HAP-1 (cell line): ENCODE data around the gene MXRA8.

Experiments used
- DNase-seq, 2 experiments: peaks; one replicate each; pipeline ENCODE4 v3.0.0-alpha.2; 2016 to 2020; ENCODE audit warnings: low spot score in 2 of 2
- H3K27me3 ChIP-seq: fragments of 250-450 bp; sonication (Bioruptor Pico); 2 replicates; pipeline ENCODE4 v1.5.1; 2020; ENCODE audit warnings: low read depth, mild to moderate bottlenecking, moderate library complexity
- H3K36me3 ChIP-seq: fragments of 250-450 bp; sonication (Bioruptor Pico); replicated peaks from 2 replicates; pipeline ENCODE4 v1.5.1; 2020; ENCODE audit warnings: mild to moderate bottlenecking
- H3K4me1 ChIP-seq: fragments of 250-450 bp; sonication (Bioruptor Pico); 2 replicates; pipeline ENCODE4 v1.5.1; 2020; ENCODE audit warnings: mild to moderate bottlenecking
- H3K4me3 ChIP-seq: fragments of 250-450 bp; sonication (Bioruptor Pico); 2 replicates; pipeline ENCODE4 v1.5.1; 2020; ENCODE audit warnings: mild to moderate bottlenecking, moderate library complexity
- H3K9me3 ChIP-seq: fragments of 250-450 bp; sonication (Bioruptor Pico); 2 replicates; pipeline ENCODE4 v1.5.1; 2020; ENCODE audit warnings: mild to moderate bottlenecking, moderate library complexity
- in situ Hi-C: fragments of 300-500 bp; cut with MboI; formaldehyde crosslinking; loops from 3 replicates; pipeline ENCODE4 v1.14.3; 2020; ENCODE audit warnings: low sequenced_read_pairs, inconsistent platforms, mixed read lengths

MXRA8 gene

DNA sequence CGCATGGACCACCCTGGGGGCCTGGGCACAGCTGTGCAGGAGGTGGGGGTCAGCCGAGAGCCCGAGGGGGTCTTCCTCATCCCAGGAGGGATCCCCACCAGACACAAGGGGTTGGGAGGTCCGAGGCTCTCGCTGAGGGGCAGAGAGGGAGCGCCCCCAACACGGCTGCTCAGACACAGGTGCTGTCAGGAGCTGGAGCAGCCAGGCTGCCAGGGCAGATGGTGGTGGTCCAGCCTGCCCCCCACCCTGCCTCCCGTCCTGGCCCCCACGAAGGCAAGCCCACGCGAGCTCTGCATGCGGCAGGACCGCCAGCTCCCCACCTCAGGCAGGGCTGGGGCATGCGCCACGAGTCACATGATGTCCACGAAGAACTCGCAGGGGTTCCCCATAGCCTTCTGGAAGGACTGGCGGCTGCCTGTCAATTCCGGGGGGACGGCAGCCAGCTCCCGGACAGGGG lies 22.5 kb downstream of the MXRA8 start:
- DNase-seq = no peak
- no peaks in the 10 kb centered on the region for H3K27me3 ChIP-seq
- H3K9me3 ChIP-seq = no peaks in the 10 kb centered on the region
- H3K4me1 ChIP-seq = no peaks in the 10 kb centered on the region
- H3K36me3 ChIP-seq = peaks cover 29% of the 10 kb centered on the region
- in situ Hi-C loops = no loop called here
- no peak overlapping the region for H3K4me3 ChIP-seq

DNA sequence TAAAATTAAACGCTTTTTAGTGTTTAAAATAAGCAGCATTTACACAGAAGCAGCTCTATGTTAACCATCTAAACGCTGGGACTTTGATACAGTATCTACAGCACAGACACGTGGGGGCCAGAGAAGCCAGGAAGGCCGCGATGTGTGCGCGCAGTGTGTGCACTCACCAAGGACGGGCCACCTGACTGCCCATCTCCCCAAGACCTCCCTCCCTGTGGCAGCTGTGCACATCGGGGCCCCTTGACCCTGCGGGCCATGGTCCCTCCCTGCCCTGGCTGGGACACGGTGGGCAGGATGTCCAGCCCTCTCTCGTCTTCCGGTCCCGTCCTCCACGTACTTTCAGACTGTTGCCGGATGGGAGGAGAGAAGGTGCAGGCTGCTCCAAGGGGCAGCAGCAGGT lies 23.1 kb downstream of the MXRA8 start:
- peaks cover 28% of the 10 kb centered on the region for H3K36me3 ChIP-seq
- H3K4me3 ChIP-seq = no peak overlapping the region
- in situ Hi-C loops = no loop called here
- H3K9me3 ChIP-seq = no peaks in the 10 kb centered on the region
- H3K27me3 ChIP-seq = no peaks in the 10 kb centered on the region
- no peak for DNase-seq
- H3K4me1 ChIP-seq = no peaks in the 10 kb centered on the region

DNA sequence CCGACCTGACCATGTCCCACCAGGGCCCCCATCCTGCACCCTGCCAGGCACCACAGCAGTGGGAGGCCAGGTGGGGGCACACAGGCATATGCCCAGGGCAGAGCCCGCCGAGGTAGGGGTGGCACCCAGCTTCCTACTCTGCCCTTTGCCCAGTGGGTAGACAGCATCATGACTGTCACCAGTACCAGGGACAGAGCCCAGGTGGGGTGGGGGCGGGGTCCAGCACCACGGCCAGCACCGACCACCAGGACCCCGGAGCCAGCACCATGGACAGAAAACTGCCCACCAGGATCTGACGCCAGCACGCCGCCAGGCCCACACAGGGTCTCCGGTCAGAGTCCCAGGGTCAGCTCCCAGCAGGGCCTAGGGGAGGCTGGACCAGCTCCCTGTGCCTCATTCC lies 23.5 kb downstream of the MXRA8 start:
- no peaks in the 10 kb centered on the region for H3K27me3 ChIP-seq
- peaks cover 26% of the 10 kb centered on the region for H3K36me3 ChIP-seq
- H3K9me3 ChIP-seq = no peaks in the 10 kb centered on the region
- H3K4me1 ChIP-seq = no peaks in the 10 kb centered on the region
- H3K4me3 ChIP-seq = no peak overlapping the region
- no peak for DNase-seq
- in situ Hi-C loops = no loop called here

DNA sequence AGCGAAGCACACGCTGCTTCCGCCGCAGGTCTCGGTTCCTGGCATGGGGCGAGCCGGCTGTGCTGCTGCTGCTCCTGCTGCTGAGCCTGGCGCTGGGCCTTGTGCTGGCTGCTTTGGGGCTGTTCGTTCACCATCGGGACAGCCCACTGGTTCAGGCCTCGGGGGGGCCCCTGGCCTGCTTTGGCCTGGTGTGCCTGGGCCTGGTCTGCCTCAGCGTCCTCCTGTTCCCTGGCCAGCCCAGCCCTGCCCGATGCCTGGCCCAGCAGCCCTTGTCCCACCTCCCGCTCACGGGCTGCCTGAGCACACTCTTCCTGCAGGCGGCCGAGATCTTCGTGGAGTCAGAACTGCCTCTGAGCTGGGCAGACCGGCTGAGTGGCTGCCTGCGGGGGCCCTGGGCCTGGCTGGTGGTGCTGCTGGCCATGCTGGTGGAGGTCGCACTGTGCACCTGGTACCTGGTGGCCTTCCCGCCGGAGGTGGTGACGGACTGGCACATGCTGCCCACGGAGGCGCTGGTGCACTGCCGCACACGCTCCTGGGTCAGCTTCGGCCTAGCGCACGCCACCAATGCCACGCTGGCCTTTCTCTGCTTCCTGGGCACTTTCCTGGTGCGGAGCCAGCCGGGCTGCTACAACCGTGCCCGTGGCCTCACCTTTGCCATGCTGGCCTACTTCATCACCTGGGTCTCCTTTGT lies 24.7 kb downstream of the MXRA8 start:
- Histone ChIP-seq H3K27me3 (no peaks in the 10 kb centered on the region), H3K4me3 (no peak overlapping the region), H3K36me3 (peaks cover 20% of the 10 kb centered on the region), H3K9me3 (no peaks in the 10 kb centered on the region), H3K4me1 (no peaks in the 10 kb centered on the region)
- DNase-seq = no peak
- in situ Hi-C loops = no loop called here

DNA sequence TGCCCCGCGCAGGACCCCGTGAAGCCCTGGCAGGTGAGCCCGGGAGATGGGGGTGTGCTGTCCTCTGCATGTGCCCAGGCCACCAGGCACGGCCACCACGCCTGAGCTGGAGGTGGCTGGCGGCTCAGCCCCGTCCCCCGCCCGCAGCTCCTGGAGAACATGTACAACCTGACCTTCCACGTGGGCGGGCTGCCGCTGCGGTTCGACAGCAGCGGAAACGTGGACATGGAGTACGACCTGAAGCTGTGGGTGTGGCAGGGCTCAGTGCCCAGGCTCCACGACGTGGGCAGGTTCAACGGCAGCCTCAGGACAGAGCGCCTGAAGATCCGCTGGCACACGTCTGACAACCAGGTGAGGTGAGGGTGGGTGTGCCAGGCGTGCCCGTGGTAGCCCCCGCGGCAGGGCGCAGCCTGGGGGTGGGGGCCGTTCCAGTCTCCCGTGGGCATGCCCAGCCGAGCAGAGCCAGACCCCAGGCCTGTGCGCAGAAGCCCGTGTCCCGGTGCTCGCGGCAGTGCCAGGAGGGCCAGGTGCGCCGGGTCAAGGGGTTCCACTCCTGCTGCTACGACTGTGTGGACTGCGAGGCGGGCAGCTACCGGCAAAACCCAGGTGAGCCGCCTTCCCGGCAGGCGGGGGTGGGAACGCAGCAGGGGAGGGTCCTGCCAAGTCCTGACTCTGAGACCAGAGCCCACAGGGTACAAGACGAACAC lies 25.4 kb downstream of the MXRA8 start:
- no peaks in the 10 kb centered on the region for H3K4me1 ChIP-seq
- peaks cover 14% of the 10 kb centered on the region for H3K36me3 ChIP-seq
- no peaks in the 10 kb centered on the region for H3K27me3 ChIP-seq
- DNase-seq = no peak
- H3K4me3 ChIP-seq = no peak overlapping the region
- in situ Hi-C loops = no loop called here
- no peaks in the 10 kb centered on the region for H3K9me3 ChIP-seq

DNA sequence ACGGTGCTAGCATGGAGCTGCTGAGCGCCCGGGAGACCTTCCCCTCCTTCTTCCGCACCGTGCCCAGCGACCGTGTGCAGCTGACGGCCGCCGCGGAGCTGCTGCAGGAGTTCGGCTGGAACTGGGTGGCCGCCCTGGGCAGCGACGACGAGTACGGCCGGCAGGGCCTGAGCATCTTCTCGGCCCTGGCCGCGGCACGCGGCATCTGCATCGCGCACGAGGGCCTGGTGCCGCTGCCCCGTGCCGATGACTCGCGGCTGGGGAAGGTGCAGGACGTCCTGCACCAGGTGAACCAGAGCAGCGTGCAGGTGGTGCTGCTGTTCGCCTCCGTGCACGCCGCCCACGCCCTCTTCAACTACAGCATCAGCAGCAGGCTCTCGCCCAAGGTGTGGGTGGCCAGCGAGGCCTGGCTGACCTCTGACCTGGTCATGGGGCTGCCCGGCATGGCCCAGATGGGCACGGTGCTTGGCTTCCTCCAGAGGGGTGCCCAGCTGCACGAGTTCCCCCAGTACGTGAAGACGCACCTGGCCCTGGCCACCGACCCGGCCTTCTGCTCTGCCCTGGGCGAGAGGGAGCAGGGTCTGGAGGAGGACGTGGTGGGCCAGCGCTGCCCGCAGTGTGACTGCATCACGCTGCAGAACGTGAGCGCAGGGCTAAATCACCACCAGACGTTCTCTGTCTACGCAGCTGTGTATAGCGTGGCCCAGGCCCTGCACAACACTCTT lies 26.2 kb downstream of the MXRA8 start:
- Histone ChIP-seq H3K9me3 (no peaks in the 10 kb centered on the region), H3K4me1 (no peaks in the 10 kb centered on the region), H3K27me3 (no peaks in the 10 kb centered on the region), H3K36me3 (peaks cover 11% of the 10 kb centered on the region), H3K4me3 (no peak overlapping the region)
- no peak for DNase-seq
- in situ Hi-C loops = no loop called here

DNA sequence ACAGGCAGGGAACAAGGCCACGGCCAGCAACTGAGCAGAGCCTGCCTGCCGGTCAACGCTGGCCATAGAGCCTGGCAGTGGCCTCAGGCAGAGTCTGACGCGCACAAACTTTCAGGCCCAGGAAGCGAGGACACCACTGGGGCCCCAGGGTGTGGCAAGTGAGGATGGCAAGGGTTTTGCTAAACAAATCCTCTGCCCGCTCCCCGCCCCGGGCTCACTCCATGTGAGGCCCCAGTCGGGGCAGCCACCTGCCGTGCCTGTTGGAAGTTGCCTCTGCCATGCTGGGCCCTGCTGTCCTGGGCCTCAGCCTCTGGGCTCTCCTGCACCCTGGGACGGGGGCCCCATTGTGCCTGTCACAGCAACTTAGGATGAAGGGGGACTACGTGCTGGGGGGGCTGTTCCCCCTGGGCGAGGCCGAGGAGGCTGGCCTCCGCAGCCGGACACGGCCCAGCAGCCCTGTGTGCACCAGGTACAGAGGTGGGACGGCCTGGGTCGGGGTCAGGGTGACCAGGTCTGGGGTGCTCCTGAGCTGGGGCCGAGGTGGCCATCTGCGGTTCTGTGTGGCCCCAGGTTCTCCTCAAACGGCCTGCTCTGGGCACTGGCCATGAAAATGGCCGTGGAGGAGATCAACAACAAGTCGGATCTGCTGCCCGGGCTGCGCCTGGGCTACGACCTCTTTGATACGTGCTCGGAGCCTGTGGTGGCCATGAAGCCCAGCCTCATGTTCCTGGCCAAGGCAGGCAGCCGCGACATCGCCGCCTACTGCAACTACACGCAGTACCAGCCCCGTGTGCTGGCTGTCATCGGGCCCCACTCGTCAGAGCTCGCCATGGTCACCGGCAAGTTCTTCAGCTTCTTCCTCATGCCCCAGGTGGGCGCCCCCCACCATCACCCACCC lies 27.0 kb downstream of the MXRA8 start, which contains the start of gene TAS1R3:
TAS1R3 (plus strand) TSS at position 213 of the 898 bp plus-strand sequence; CDS start at position 279, 66 bp downstream.
- Histone ChIP-seq H3K9me3 (no peaks in the 10 kb centered on the region), H3K36me3 (peaks cover 2% of the 10 kb centered on the region; the same call in 1 of the 2 replicates), H3K27me3 (no peaks in the 10 kb centered on the region), H3K4me3 (no peak within 1 kb of the TSS), H3K4me1 (no peaks in the 10 kb centered on the region)
- in situ Hi-C loops = no loop called here
- no peak for DNase-seq

DNA sequence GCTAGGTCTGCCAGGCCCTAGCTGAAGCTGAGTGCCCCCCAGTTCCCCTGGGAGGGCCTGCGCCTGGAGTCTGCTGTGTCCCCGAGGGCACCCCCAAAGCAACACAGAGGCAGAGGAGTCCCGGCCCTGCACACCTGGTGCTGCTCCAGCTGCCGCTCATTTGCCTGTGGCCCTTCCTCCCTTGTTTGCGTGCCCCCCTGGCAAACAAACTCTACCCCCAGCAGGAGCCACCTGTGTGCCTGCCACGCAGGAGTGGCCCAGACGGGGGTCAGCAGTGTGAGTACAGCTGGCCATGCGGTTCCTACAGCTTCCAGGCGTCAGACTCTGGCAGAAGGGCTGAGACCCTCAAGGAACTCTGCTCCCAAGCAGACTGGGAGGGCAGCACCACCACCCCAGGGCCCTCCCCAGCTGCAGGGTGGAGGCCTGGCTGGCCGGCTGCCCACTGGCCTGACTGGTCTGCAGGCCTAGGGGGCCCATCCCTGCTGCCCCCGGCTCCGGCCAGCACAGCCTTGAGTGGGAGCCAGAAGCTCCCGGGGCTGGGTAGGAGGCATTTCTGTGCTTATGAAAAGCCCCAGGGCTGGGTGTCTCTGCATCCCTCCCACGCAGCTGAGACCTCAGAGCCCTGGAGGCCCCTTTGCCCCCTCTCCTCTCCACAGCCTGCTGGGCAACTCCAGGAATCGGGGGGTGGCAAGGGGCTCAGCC lies 27.8 kb downstream of the MXRA8 start:
- Histone ChIP-seq H3K4me1 (peaks cover 2% of the 10 kb centered on the region; the same call in 1 of the 2 replicates), H3K4me3 (no peak overlapping the region), H3K9me3 (no peaks in the 10 kb centered on the region), H3K36me3 (0 out of 2 replicates have a peak, but pooled peaks cover 2% of the 10 kb centered on the region), H3K27me3 (no peaks in the 10 kb centered on the region)
- in situ Hi-C loops = no loop called here
- DNase-seq = no peak

DNA sequence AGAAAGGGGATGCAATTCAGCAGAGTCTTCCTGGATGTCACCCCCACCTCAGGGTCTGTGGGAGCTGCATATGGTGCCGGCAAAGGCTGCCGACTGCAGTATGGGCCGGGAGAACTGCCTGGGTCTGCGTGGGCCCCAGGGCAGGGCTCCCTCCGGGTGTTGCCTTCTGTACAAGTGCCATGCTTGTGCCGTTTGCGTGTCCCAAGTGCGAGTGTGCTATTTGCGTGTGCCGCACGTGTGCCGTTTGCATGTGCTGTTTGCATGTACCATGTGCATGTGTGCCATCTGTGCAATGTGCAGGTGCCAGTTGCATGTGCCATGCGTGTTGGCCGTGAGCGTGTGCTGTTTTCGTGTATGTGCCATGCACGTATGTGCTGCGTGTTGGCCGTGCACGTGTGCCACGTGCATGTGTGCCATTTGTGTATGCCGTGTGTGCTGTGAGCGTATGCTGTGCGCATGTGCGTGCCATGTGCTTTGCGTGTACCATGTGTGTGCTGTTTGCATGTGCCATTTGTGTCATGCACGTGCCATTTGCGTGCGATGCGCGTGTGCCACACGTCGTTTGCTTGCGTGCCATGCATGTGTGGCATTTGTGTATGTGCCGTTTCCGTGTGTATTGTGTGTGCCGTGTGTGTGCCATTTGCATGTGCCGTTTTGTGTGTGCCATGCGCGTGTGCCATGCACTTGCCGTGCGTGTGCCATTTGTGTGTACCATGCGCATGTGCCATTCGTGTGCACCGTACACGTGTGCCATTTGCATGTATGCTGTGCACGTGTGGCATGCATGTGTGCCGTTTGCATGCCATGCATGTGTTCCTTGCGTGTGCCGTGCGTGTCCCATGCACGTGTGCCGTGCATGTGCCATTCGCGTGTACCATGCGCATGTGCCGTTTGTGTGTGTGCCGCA lies 28.8 kb downstream of the MXRA8 start:
- in situ Hi-C loops = no loop called here
- no peak overlapping the region for H3K4me3 ChIP-seq
- no peaks in the 10 kb centered on the region for H3K9me3 ChIP-seq
- no peak for DNase-seq
- H3K4me1 ChIP-seq = peaks cover 4% of the 10 kb centered on the region; the same call in 1 of the 2 replicates
- no peaks in the 10 kb centered on the region for H3K27me3 ChIP-seq
- H3K36me3 ChIP-seq = no peaks in the 10 kb centered on the region

DNA sequence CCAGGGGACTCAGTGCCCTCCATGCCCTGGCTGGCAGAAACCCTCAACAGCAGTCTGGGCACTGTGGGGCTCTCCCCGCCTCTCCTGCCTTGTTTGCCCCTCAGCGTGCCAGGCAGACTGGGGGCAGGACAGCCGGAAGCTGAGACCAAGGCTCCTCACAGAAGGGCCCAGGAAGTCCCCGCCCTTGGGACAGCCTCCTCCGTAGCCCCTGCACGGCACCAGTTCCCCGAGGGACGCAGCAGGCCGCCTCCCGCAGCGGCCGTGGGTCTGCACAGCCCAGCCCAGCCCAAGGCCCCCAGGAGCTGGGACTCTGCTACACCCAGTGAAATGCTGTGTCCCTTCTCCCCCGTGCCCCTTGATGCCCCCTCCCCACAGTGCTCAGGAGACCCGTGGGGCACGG lies 30.1 kb downstream of the MXRA8 start:
- Histone ChIP-seq H3K4me3 (no peak overlapping the region), H3K27me3 (no peaks in the 10 kb centered on the region), H3K4me1 (peaks cover 7% of the 10 kb centered on the region), H3K36me3 (0 out of 2 replicates have a peak, but pooled peaks cover 3% of the 10 kb centered on the region), H3K9me3 (no peaks in the 10 kb centered on the region)
- in situ Hi-C loops = no loop called here
- DNase-seq = no peak

DNA sequence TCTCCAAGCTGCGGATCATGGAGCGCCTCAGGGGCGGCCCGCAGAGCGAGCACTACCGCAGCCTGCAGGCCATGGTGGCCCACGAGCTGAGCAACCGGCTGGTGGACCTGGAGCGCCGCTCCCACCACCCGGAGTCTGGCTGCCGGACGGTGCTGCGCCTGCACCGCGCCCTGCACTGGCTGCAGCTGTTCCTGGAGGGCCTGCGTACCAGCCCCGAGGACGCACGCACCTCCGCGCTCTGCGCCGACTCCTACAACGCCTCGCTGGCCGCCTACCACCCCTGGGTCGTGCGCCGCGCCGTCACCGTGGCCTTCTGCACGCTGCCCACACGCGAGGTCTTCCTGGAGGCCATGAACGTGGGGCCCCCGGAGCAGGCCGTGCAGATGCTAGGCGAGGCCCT lies 31.1 kb downstream of the MXRA8 start:
- in situ Hi-C loops = no loop called here
- Histone ChIP-seq H3K4me1 (peaks cover 10% of the 10 kb centered on the region), H3K36me3 (0 out of 2 replicates have a peak, but pooled peaks cover 3% of the 10 kb centered on the region), H3K4me3 (no peak overlapping the region), H3K27me3 (no peaks in the 10 kb centered on the region), H3K9me3 (no peaks in the 10 kb centered on the region)
- DNase-seq = no peak

DNA sequence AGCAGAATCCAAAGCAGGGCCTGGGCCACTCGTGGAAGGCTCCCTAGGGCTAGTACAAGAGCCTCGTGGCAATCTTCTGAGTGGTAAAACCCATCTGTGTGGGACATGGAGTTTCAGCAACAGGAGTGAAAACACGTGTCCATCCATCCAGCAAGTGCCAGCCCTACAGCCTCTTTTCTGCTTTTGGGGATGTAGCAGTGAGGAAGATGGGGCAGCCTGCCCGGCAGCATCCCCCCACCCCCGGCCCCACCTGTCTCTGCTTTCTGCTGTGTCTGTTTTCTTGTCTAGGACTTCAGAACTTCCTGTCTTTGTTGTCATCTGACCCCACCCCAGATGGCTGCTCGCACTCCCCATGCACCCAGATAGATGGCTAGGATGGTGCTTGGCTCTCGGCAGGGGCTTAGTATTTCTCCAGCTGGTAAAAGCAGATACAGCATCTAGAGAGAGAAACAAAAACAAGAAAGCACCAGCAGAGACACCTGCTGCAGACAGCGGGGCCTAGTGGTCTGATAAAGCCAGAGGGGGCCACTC lies 32.2 kb downstream of the MXRA8 start:
- Histone ChIP-seq H3K9me3 (no peaks in the 10 kb centered on the region), H3K4me3 (no peak overlapping the region), H3K36me3 (peaks cover 3% of the 10 kb centered on the region; the same call in 1 of the 2 replicates), H3K4me1 (peaks cover 10% of the 10 kb centered on the region), H3K27me3 (no peaks in the 10 kb centered on the region)
- no peak for DNase-seq
- in situ Hi-C loops = no loop called here
